ENCODE measurements around the gene MNAT1.
"Not testable (repeated sequence)": the region's sequence is repeated elsewhere in the genome, so short reads cannot be mapped to it uniquely, and the experiment has no call there.

Gene MNAT1

GRCh38 chr14:60723116-60723906 lies 11.2 kb upstream of the MNAT1 start:
- Mint-ChIP-seq H3K36me3 (no peaks in the 10 kb centered on the region), H3K4me3 (peak overlapping the region; percentile 81), H3K4me1 (peaks cover 21% of the 10 kb centered on the region), H3K9me3 (no peaks in the 10 kb centered on the region), H3K27ac (no peak overlapping the region)
- DNase-seq (ENCODE audit: low spot score in 2 of 2) (peak; percentile 16 to 72), ATAC-seq (peak; percentile 65)

- H3K36me3 Mint-ChIP-seq: no peaks in the 10 kb centered on the region
- H3K9me3 Mint-ChIP-seq: no peaks in the 10 kb centered on the region
- no peak within 1 kb of the TSS for H3K27ac Mint-ChIP-seq
- ATAC-seq (peak; percentile 63), DNase-seq (ENCODE audit: low spot score in 2 of 2) (no peak)
- H3K4me3 Mint-ChIP-seq: peak within 1 kb of the TSS; percentile 81
- H3K4me1 Mint-ChIP-seq: peaks cover 21% of the 10 kb centered on the region
Measured at GRCh38 chr14:60723907-60724618, 10.5 kb upstream of the MNAT1 start, which contains the start of gene SIX4. TSS of gene SIX4 (minus strand) at chr14:60724351. CDS start at chr14:60724074, 277 bp downstream.

GRCh38 chr14:60731291-60731690 lies 3.3 kb upstream of the MNAT1 start:
- not testable (repeated sequence) for H3K27ac Mint-ChIP-seq; H3K36me3 Mint-ChIP-seq; H3K9me3 Mint-ChIP-seq; ATAC-seq; H3K4me3 Mint-ChIP-seq; DNase-seq (ENCODE audit: low spot score in 2 of 2)
- peaks cover 21% of the 10 kb centered on the region for H3K4me1 Mint-ChIP-seq

GRCh38 chr14:60732840-60733483 lies 1.6 kb upstream of the MNAT1 start:
- H3K4me3 Mint-ChIP-seq: no peak overlapping the region
- no peak overlapping the region for H3K27ac Mint-ChIP-seq
- ATAC-seq (no peak), DNase-seq (ENCODE audit: low spot score in 2 of 2) (no peak)
- peaks cover 6% of the 10 kb centered on the region for H3K36me3 Mint-ChIP-seq
- peaks cover 21% of the 10 kb centered on the region for H3K4me1 Mint-ChIP-seq
- no peaks in the 10 kb centered on the region for H3K9me3 Mint-ChIP-seq

GRCh38 chr14:60735416-60735815 lies 855 bp downstream of the MNAT1 start:
- H3K36me3 Mint-ChIP-seq: peaks cover 6% of the 10 kb centered on the region
- ATAC-seq (no peak), DNase-seq (ENCODE audit: low spot score in 2 of 2) (no peak)
- H3K27ac Mint-ChIP-seq: peak overlapping the region; percentile 98
- H3K4me1 Mint-ChIP-seq: peaks cover 31% of the 10 kb centered on the region
- no peaks in the 10 kb centered on the region for H3K9me3 Mint-ChIP-seq
- peak overlapping the region; percentile 98 for H3K4me3 Mint-ChIP-seq

GRCh38 chr14:60736494-60736893 lies 1.9 kb downstream of the MNAT1 start:
- peaks cover 6% of the 10 kb centered on the region for H3K36me3 Mint-ChIP-seq
- no peak overlapping the region for H3K4me3 Mint-ChIP-seq
- no peak for DNase-seq (ENCODE audit: low spot score in 2 of 2)
- no peak for ATAC-seq
- no peaks in the 10 kb centered on the region for H3K9me3 Mint-ChIP-seq
- H3K4me1 Mint-ChIP-seq: peaks cover 31% of the 10 kb centered on the region
- no peak overlapping the region for H3K27ac Mint-ChIP-seq

- H3K4me3 Mint-ChIP-seq: no peak overlapping the region
- DNase-seq (ENCODE audit: low spot score in 2 of 2): no peak
- no peak overlapping the region for H3K27ac Mint-ChIP-seq
- H3K9me3 Mint-ChIP-seq: peaks cover 3% of the 10 kb centered on the region
- peaks cover 6% of the 10 kb centered on the region for H3K36me3 Mint-ChIP-seq
- ATAC-seq: no peak
- H3K4me1 Mint-ChIP-seq: peaks cover 39% of the 10 kb centered on the region
Measured at GRCh38 chr14:60738843-60739508, 4.4 kb downstream of the MNAT1 start.

GRCh38 chr14:60744566-60744965 lies 10.0 kb downstream of the MNAT1 start:
- no peak overlapping the region for H3K4me3 Mint-ChIP-seq
- H3K4me1 Mint-ChIP-seq: peaks cover 18% of the 10 kb centered on the region
- peaks cover 3% of the 10 kb centered on the region for H3K9me3 Mint-ChIP-seq
- no peaks in the 10 kb centered on the region for H3K36me3 Mint-ChIP-seq
- H3K27ac Mint-ChIP-seq: no peak overlapping the region
- no peak for DNase-seq (ENCODE audit: low spot score in 2 of 2)
- ATAC-seq: no peak

GRCh38 chr14:60753264-60754119 lies 18.9 kb downstream of the MNAT1 start:
- Mint-ChIP-seq H3K9me3 (no peaks in the 10 kb centered on the region), H3K27ac (peak overlapping the region; percentile 88), H3K36me3 (peaks cover 6% of the 10 kb centered on the region), H3K4me1 (peaks cover 28% of the 10 kb centered on the region), H3K4me3 (peak overlapping the region; percentile 49)
- DNase-seq (ENCODE audit: low spot score in 2 of 2) (peak; percentile 12 to 67), ATAC-seq (peak; percentile 99)

- Mint-ChIP-seq H3K4me3 (no peak overlapping the region), H3K9me3 (no peaks in the 10 kb centered on the region), H3K27ac (no peak overlapping the region), H3K36me3 (peaks cover 6% of the 10 kb centered on the region), H3K4me1 (peaks cover 38% of the 10 kb centered on the region)
- DNase-seq (ENCODE audit: low spot score in 2 of 2) (no peak), ATAC-seq (no peak)
Measured at GRCh38 chr14:60756847-60757246, 22.3 kb downstream of the MNAT1 start.

GRCh38 chr14:60757567-60758002 lies 23.0 kb downstream of the MNAT1 start:
- DNase-seq (ENCODE audit: low spot score in 2 of 2) (no peak), ATAC-seq (no peak)
- H3K36me3 Mint-ChIP-seq: peaks cover 6% of the 10 kb centered on the region
- no peaks in the 10 kb centered on the region for H3K9me3 Mint-ChIP-seq
- H3K4me1 Mint-ChIP-seq: peaks cover 38% of the 10 kb centered on the region
- H3K4me3 Mint-ChIP-seq: no peak overlapping the region
- H3K27ac Mint-ChIP-seq: peak overlapping the region; percentile 41

- H3K36me3 Mint-ChIP-seq: peaks cover 1% of the 10 kb centered on the region
- H3K4me1 Mint-ChIP-seq: peaks cover 29% of the 10 kb centered on the region
- H3K4me3 Mint-ChIP-seq: no peak overlapping the region
- no peaks in the 10 kb centered on the region for H3K9me3 Mint-ChIP-seq
- no peak overlapping the region for H3K27ac Mint-ChIP-seq
- ATAC-seq (no peak), DNase-seq (ENCODE audit: low spot score in 2 of 2) (no peak)
Measured at GRCh38 chr14:60758885-60759284, 24.3 kb downstream of the MNAT1 start.

GRCh38 chr14:60760209-60760608 lies 25.6 kb downstream of the MNAT1 start:
- H3K4me3 Mint-ChIP-seq: no peak overlapping the region
- DNase-seq (ENCODE audit: low spot score in 2 of 2): no peak
- no peaks in the 10 kb centered on the region for H3K36me3 Mint-ChIP-seq
- peaks cover 21% of the 10 kb centered on the region for H3K4me1 Mint-ChIP-seq
- H3K27ac Mint-ChIP-seq: no peak overlapping the region
- no peaks in the 10 kb centered on the region for H3K9me3 Mint-ChIP-seq
- ATAC-seq: no peak

GRCh38 chr14:60760644-60761364 lies 26.2 kb downstream of the MNAT1 start:
- no peak overlapping the region for H3K27ac Mint-ChIP-seq

More at GRCh38 chr14:60760644-60761364, 26.2 kb downstream of the MNAT1 start:
- Mint-ChIP-seq H3K9me3 (no peaks in the 10 kb centered on the region), H3K4me3 (no peak overlapping the region), H3K36me3 (no peaks in the 10 kb centered on the region), H3K4me1 (peaks cover 21% of the 10 kb centered on the region)
- ATAC-seq (no peak), DNase-seq (ENCODE audit: low spot score in 2 of 2) (no peak)
